ENCODE data around the gene THEMIS2.

THEMIS2 gene

DNA sequence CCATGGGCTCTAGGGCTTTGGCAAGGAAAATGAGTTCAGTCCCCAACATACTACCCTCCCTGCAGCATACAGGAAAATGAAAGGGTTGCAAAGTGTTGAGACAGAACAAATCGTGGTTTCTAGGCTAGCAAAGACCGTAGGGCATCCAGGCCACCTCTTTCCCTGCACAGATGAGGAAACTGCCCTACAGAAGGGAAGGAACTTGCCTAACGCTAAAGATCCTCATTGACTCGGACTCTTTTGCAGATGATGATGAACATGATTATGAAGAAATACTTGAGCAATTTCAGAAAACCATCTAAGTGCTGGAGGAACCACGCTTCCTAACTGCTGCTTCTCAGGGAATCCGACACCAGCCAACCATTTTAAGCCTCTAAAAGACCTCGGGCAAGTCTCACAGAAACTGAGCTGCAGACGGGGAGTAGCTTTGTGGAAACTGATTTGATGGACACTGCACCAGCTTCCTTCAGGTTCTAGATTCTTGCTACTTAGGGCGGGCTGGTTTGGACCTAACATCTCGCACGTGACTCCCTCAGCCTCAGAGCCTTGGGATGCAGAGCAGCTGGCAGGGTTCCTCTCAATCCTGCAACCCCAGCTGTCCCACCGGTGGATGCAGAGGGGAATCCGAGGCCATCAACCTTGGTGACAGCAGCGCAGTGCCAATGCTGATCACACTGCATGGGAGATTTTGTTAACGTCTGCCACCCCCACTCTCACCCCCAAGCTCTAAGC, 13.4 kb downstream of the THEMIS2 start:
- no peak for DNase-seq (ENCODE audit: low read depth)

DNA sequence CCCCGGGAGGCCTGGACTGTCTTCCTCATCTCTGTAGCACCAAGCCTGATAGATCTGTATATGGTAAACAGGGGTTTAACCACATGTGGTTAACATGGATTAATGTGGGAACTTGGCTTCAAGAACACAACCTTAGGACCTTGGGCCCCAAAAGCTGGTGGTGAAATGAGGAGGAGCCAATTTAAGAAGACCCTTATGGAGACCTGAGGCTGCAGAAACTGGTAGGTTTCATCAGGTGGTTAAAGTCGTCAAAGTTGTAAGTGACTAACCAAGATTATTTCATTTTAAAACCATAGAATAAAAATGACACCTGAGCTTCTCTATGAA, 14.0 kb downstream of the THEMIS2 start:
- no peak for DNase-seq (ENCODE audit: low read depth)

DNA sequence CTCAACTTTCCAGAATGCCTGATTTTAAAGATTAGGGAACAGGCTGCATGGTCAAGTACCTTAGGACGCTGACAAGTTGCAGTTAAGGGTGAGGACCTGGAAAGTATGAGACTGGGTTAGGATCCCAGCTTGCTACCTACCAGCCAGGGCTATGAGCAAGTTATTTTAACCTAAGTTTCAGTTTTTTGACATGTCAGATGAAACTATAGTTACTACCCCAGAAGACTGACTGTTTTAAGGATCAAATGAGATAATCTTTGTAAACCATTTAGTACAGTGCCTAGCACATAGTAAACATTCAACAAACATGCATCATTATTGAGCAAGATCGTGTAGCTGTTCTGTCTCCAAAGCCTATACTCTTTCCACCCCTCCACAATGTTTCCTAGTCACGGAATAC, 14.4 kb downstream of the THEMIS2 start:
- no peak for DNase-seq (ENCODE audit: low read depth)

DNA sequence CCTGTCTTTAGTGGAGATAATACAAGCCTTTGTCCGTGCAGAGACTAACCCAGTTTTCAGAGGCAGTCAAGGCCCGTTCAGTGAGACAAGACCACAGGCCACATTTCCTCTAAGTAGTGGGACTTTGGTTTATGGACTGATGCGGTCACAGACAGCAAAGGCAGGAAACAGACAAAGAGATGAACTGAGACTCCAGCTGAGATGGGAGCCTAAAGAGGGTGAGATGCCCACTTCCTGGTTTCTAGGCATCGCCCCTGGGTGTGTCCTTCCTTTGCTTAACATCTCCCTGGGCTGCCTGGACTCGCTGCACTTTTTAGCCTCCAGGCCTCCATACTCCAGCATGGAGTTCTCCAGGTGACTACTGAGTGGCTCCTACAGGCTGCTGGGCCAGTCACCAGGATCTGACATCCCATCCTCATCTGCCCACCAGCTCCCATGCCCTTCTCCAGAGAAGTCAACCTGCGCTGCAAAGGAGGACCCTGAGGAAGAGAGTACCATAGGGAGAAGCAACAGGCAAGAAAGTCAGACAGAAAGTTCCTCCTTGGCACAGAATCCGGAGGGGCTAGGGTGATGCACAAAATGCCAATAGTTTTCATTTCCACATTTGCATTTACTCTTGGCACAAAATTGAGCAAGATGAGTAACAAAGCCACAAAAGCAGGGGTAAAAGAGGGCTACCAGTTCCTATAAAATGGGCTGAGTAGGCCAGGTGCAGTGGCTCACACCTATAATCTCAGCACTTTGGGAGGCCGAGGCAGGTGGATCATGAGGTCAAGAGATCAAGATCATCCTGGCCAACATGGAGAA, 15.1 kb downstream of the THEMIS2 start:
- no peak for DNase-seq (ENCODE audit: low read depth)

- DNase-seq (ENCODE audit: low read depth) = no peak
Observed at GRCh38 chr1:27889506-27889905, 17.2 kb downstream of the THEMIS2 start.

DNA sequence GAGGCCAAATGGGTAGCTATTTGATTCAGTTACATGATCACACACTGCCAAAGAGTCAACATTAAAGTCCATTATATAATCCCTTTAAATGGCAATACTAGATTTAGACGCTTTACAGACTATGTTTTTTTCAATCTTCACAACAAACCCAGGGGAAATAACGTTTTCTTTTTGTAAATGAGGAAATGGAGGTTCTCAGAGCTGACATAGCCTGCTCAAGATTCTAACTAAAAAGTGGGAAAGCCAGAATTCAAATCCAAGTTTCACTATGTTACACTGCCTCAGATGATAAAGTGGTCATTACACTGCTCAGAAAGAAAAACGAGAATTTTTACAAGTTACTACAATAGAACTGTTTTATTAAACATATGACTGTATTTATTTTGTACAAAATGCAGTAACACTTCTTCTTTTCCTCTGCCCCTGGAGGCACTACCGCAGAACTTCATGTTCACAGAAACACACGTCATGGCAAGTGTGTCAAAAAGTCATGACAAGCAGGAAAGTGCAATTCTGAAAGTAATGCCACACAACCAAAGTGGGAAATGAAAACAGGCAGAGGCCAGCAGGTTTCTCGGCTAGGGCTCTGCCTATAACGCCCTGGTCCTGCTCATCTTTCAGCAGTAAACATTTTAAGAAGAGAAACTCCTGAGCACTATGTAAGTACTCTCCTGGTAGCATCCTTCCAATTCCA, 19.0 kb downstream of the THEMIS2 start:
- DNase-seq (ENCODE audit: low read depth) = no peak

- DNase-seq (ENCODE audit: low read depth) = no peak
Observed at GRCh38 chr1:27894521-27894920, 22.2 kb downstream of the THEMIS2 start.

GRCh38 chr1:27906759-27907158, 34.4 kb downstream of the THEMIS2 start:
- no peak for DNase-seq (ENCODE audit: low read depth)

- no peak for DNase-seq (ENCODE audit: low read depth)
Observed at GRCh38 chr1:27912429-27912828, 40.1 kb downstream of the THEMIS2 start.

DNA sequence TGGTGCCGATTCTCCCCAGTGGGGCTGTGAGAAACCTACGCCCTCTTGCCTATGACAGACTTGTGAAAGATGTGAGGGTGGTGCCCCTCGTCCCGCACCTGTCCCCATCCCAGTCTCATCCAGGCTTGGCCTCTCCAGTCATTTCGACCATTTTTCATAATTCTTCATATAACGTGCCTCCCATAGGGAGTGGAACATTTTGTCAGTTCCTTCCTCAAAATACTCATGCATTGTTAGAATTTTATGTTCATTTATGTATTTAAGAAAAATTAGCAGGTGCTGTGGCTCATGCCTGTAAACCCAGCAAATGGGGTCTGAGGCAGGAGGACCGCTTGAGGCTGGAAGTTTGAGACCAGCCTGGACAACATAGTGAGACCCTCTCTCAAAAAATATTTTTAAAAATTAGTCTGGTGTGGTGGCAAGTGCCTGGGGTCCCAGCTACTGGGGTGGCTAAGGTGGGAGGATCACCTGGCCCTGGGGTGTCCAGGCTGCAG, 42.8 kb downstream of the THEMIS2 start:
- DNase-seq (ENCODE audit: low read depth) = no peak

DNA sequence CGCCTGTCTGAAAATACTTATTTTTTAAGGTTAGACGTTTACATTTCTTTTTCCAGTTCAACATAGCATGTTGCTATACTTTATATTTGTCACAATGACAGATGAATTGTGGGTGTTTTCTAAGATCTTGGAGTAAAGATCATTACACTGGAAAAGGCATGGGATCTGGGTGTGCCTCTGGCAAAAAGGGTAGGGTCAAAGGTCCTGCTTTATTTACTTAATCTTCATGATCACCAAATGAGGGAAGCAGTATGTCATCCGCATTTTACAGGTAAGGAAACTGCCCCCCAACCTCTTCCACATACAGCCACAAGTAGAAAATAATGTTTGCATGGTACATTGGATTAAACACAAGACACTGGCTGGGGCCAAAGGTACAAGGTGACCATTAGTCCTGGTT, 49.9 kb downstream of the THEMIS2 start:
- DNase-seq (ENCODE audit: low read depth) = no peak

DNA sequence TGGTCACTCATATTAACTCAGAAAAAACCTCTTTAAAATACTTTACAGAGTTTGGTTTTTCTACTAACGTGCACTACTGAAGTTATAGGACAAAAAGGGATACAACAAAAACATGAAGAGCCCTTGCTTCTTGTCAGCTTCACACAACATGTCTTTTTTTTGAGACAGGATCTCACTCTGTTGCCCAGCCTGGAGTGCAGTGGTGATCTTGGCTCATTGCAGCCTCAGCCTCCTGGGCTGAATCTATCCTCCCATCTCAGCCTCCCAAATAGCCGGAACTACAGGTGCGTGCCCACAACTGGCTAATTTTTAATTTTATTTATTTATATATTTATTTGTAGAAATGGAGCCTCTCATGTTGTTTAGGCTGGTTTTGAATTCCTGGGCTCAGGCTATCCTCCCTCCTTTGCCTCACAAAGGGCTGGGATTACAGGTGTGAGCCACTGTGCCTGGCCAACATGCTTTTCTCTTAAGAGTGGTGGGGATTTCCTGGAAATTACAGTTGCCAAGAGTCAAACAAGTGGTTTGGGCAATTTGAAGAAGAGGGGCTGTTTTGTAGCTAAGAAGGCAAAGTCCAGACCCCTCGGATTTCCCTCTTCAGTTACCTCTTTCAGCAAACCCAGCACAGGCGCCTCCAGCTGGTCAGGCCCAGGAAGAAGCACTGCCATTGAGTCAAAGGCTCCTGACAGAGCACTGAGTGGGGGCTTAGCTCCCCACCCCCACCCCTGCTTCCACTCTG, 56.0 kb downstream of the THEMIS2 start:
- no peak for DNase-seq (ENCODE audit: low read depth)

DNA sequence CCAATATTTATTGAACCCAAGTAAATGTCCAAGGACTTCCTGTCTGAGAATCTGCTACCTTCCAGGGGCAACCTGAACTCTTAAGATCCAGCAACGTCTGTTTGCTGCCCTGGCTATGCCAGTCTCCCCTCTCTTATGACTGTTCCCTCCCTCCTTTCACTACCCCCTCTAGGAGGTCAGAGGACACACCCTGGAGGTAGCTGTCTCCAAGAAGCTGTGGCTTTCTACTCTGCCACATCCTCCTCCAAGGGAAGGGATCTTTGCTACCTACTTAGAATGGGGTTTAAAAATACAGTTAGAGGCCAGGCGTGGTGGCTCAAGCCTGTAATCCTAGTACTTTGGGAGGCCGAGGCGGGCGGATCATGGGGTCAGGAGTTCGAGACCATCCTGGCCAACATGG, 58.8 kb downstream of the THEMIS2 start:
- DNase-seq (ENCODE audit: low read depth) = no peak

DNA sequence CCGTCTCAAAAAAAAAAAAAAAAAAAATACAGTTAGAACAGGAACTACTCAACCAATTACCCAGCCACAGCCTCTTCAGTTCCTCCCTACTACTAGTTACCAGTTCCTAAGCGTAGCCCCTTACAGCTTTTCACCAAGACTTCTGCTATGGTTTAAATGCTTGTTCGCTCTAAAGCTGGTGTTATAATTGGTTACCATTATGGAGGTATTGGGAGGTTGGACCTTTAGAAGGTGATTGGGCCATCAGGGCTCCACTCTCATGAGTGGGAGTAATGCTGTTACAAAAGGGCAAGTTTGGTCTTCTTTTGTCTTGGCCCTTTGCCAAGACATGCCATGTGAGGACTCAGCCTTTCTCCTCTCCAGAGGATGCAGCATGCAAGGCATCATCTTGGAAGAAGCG, 59.4 kb downstream of the THEMIS2 start:
- no peak for DNase-seq (ENCODE audit: low read depth)

DNA sequence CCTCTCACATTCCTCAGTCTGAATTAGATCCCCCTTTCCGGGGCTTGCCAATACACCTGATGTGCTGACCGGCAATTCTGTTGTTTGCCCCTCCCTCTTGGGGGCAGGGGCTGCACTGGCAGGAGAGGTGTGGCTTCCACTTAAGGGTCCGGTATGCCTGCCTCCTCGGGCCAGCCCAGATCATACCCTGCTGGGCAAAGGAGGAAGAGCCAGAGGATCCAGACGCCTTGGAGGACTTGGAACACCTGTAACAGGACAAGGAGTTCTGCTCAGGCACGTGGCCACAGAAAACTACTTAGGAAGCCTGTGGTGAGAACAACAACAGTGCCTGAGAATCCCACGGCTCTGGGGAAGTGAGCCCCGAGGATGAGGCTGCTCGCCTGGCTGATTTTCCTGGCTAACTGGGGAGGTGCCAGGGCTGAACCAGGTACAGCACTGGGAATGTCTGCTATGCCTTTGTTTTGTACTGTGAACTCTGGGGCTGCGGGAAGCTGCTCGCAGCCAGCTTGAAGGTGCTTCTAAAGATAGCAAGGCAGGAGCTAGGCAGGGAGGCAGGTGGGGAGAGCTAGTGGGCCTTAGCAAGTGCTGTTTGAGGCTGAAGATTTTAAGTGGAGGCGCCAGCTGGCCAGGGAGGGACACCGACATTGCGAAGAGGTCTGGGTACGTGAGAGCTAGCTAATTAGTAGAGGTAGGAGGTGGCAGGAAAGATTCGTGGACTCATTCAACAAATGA, 62.6 kb downstream of the THEMIS2 start, which contains the start of gene SMPDL3B:
TSS of gene SMPDL3B (plus strand) at position 183 of the 732 bp plus-strand sequence. CDS start at position 367, 184 bp downstream.
- DNase-seq (ENCODE audit: low read depth) = no peak

GRCh38 chr1:27935721-27936120, 63.4 kb downstream of the THEMIS2 start:
- DNase-seq (ENCODE audit: low read depth) = no peak
